ENCODE measurements around the gene NINJ2.

- TF ChIP-seq EZH2phosphoT487 (IDR thresholded peaks at IDR 0.05; ENCODE audit: borderline replicate concordance) (no peak), CTCF (conservative IDR thresholded peaks at IDR 0.05; ENCODE audit: low read length) (no peak)
These were observed 54.8 kb downstream of the NINJ2 start for GRCh38 chr12:608413-608812.
